ENCODE data around the gene P2RX1.

DNA sequence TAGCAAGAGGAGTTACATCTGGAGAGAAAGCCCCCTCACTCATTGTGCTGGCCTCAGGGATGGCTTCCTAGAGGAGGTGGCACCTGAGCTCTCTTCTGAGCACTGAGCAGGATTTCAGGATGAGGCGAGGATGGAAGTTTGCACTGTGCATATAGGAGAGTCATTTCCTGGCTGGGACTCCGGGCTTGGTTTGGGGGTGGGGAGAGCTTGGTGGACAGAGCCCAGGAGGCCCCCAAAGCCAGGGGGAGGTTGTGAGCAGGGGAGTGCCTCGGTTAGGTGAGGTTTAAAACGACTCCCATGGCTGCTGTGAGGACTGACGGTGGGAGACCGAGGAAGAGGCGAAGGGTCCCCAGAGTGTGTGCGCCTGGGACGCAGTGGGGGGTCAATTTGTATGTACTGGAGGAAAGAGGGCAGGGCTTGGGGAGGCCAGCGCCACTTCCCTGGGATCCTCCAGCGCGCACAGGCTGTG lies 24.6 kb downstream of the P2RX1 start:
- no peak for TF ChIP-seq STAT1 (IDR thresholded peaks at IDR 0.05; ENCODE audit: unreplicated experiment)
- no peak for TF ChIP-seq POLR2AphosphoS5 (IDR thresholded peaks at IDR 0.05; ENCODE audit: low read depth)
- no peak for TF ChIP-seq EZH2 (IDR thresholded peaks at IDR 0.05; ENCODE audit: low read depth, unreplicated experiment)
